Forelimb muscle (tissue), 1 donor: ENCODE data around the gene NOTCH1. TPM values are rescaled to one million over a fixed set of nuclear protein-coding genes. Genes with fewer than 3 reads are reported as not detected.

Experiments used
- DNase-seq: peaks from one replicate; pipeline ENCODE4 v3.0.0-alpha.2; 2013; ENCODE audit warnings: low read depth
- polyA plus RNA-seq: library from polyadenylated mRNA; unstranded; fragments of 120-200 nt; gene quantifications from one replicate; pipeline ENCODE4 v1.2.1, GENCODE V29; 2013; ENCODE audit not compliant: insufficient read length

NOTCH1 gene
- polyA plus RNA-seq, 1 donor, result 24.8 TPM

DNA sequence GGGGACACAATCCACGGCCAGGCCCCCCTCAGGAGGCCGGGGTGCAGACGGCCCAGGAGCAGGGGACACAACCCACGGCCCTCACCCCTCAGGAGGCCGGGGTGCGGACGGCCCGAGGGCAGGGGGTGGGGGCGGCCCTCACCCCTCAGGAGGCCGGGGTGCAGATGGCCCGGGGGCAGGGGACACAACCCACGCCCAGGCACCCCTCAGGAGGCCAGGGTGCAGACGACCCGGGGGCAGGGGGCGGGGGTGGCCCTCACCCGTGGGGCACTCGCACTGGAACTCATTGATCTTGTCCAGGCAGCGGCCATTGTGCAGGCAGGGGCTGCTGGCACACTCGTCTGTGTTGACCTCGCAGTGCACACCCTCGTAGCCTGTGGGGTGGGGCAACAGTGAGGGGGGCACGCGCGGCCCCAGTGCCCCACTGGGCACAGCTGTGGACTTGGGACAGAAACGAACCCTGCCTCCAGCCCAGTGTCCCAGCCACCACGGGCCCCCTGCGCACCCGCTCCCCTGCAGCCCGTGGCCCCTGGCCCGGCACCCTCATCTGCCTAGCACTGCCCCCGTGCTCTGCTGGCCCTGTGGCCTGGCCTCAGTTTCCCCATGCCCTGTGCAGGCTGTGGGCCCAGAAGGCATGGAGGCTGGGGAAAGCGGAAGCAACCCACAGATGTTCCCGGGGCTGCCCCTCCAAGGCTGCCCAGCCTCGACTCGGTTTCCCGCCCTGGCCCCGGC is 28.7 kb downstream of the NOTCH1 start:
- DNase-seq, result no peak

DNA sequence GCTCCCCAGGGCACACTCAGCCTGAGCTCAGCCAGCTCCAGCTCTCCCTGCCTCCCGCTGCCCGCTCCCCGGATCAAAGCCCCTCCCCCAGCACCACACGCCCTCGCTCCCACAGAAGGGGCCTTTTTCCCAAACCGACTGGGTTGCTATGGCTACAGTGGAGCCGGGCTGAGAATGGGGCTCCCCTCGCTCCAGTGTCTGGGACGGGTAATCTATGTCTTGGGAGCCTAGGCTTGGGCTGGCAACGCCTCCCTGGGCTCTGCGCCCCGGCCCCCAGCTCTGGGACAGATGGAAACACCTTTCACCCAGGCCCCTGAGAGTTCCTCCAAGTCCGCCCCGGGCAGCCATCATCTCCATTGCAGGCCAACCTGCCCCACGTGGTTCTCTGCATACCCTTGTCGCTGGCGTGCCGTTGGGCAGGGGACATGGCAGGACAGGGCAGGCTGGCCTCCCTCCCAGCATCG is 29.6 kb downstream of the NOTCH1 start:
- no peak for DNase-seq

DNA sequence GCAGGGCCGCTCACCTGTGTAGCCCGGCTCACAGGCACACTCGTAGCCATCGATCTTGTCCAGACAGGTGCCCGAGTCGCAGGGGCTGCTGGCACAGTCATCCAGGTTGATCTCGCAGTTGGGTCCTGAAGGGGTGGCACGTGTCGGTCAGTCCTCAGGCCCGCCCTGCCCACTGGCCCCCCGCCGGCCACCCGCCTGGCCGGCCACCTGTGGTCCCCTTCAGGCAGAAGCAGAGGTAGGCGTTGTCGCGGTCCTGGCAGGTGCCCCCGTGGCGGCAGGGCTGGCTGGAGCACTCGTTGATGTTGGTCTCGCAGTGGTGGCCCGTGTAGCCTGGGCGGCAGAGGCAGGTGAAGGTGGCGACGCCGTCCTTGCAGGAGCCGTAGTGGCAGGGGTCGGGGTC is 30.6 kb downstream of the NOTCH1 start:
- DNase-seq, result no peak

DNA sequence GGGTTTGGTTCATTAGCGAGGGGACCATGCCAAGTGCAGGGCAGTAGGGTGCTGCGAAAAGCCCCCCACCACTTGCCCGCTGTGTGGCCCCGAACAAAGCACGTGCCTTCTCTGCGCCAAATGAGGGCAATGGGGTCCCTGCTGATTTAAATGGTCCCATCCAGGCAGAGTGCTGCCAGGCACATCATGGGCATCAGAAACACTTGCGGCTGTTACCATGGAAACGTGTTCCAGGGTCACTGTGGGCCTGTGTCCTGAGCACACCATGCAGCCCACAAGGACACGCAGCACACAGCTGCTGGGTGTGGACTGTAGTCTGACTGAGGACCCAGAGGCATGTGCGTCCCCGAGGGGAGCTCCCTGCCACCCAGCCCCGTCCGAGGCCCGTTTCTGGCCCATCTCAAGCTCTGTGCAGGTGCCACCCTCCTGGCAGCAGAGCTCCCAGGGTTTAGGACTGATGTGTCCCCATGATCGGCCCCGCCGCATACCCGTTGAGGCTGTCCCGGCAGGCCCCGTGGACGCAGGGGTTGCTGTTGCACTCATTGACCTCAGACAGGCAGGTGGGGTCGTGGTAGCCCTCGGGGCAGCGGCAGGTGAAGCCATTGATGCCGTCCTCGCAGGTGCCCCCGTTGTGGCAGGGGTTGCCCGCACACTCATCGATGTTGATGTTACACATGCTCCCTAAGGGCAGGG is 31.7 kb downstream of the NOTCH1 start:
- DNase-seq, result no peak

DNA sequence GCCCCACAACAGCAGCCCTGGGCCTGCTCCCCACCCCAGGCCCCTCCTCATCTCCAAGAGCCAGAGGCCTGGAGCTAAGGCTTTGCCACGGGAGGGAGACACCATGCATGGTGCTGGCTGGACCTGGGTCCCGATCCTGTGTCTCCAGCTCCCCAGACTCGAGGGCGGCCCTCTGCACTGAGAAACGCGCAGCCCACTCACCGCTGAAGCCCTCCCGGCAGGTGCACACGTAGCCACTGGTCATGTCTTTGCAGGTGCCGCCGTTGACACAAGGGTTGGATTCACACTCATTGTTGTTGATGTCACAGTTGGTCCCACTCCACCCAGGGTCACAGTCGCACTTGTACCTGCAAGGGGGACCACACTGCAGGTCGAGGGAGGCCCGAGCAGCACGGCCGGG is 32.7 kb downstream of the NOTCH1 start:
- DNase-seq, result no peak

DNA sequence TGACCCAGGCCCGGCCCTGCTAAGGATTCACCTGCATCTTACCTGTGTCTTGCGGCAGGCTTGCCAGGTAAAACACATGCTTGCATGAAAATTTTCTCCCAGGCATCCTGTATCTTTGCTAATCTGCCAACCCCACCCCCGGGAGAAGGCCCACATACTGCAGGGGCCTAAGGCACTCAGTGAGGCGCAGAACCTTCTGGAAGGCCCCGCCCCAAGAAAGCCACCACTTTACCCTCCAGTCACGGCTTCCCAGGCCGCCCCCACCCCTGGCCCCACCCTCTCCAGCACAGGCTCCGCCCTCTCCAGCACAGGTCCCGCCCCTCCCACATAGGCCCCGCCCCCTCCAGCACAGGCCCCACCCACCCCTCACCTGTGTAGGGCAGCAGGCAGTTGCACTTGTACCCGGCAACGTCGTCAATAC is 33.2 kb downstream of the NOTCH1 start:
- DNase-seq, result no peak

DNA sequence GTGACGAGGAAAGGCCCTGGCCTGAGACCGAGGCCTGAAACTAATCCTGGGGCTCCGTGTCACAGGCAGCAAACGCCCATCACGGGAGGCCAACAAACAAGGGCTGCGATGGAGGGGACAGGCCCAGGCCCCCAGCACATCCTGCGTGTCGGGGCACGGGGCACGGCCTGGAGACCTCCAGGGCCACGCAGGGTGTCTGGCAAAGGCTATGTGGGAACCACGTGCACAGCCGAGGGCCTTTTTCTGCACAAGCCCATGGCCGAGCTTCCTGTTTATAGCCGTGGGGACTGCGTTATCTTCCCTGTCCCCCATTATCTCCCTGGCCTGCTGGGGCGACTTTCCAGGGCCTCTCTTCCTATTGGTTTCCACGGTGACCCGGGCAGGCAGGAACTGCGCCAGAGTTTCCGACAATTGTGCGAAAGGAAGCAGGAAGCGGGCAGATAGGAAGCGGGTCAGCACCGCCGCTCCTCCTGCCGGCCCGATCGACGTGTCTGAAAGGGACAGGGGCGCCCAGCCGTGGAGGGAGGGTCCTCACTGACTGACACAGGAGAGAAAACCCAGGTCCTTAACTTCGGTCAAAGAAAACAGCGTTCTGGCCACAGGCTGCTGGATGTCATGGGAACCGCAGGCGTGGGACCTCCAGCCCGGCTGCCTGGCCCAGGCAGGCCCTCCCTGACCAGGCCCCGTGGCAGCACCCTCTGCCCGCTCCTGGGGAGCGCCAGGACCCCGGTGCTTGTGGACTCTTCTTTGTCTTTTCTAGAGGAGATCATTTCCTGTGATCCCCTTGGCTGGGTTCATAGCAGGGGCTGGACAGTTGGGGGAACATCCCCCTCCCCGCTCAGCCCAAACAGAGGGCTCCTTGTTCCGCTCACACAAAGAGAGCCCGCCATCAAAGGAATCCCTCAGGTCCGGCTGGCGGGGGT is 33.9 kb downstream of the NOTCH1 start:
- DNase-seq, result no peak

DNA sequence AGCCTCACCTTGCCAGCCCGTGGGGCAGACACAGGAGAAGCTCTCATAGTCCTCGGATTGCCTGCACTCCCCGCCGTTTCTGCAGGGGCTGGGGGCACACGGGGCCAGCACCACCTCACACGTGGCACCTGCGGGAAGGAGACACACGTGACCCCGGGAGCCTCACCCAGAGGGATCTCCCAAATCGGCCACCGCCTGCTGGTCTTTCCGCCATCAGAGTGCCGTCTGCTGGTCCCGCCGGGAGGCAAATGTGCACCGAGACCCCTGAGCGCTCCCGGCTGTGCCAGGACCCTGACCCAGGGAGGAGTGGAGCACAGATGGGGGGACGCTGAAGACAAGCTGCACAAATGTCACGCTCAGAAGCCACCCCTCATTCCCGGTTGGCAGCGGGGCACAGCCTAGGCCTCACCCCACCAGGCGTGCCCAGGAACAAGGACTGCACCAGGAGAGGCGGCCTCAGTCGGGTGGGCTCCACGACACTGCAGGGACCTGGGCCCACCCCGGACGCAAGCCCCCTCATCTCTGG is 34.6 kb downstream of the NOTCH1 start:
- no peak for DNase-seq

DNA sequence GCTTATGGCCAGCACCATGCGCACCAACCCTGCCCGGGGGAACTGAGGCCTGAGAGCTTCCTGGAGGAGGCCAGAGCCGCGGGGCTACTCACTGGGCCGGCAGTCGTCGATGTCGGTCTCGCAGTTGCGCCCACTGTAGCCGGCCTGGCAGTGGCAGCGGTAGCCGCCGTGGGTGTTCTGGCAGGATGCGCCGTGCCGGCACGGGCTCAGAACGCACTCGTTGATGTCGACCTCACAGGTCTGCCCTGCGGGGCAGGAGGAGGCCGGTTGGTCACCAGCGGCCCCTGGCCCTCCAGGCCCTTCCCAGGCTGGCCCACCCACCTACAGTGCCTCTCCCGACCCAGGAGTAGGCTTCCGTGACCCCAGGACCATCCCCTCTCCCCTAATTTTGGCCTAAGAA is 35.3 kb downstream of the NOTCH1 start:
- DNase-seq, result no peak

DNA sequence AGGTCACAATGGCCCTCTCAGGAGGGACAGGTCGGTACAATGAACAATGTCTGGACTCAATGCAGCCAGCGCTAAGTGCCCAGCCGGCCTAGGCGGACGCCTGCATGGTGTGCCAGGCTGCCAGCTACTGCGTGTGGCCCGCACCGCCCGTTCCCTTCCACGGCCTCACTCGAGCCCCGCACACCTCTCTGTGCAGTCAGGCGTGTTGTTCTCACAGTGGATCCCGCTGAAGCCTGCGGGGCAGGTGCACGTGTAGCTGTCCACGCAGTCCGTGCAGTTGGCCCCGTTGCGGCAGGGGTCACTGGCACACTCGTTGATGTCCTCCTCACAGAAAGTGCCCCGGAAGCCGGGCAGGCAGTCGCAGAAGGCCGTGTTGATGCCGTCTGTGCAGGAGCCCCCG is 36.3 kb downstream of the NOTCH1 start:
- DNase-seq, result no peak

DNA sequence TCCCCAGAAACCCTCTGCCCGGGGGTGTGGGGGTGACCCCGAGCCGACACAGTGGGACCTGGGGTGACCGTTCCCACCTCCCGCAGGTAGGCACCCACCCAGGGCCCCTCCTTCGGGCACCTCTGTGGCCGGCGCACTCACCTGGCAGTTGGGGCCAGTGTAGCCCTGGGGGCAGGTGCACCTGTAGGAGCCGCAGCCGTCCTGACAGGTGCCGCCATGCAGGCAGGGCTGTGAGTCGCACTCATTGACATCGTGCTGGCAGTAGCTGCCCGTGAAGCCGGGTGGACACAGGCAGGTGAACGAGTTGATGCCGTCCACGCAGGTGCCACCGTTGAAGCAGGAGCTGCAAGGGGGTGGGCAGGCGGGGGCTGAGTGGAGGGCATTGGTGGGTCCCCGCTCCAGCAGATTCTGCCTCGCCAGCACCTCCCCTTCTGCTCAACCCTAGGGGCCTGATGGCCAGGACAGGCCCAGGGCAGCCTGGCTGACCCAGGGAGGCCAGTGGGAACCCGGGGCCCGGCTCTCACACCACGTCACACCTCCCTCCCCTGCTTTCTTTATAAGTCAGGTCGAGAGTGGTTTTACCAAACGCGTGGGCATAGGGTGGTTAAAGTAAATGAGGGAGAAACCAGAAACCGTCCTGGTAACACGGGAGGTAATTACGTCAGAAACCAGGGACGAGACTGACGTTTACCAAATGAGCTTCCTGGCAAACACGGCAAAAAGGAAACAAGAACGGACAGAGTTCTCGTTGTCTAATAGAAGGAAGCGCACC is 36.9 kb downstream of the NOTCH1 start:
- no peak for DNase-seq

DNA sequence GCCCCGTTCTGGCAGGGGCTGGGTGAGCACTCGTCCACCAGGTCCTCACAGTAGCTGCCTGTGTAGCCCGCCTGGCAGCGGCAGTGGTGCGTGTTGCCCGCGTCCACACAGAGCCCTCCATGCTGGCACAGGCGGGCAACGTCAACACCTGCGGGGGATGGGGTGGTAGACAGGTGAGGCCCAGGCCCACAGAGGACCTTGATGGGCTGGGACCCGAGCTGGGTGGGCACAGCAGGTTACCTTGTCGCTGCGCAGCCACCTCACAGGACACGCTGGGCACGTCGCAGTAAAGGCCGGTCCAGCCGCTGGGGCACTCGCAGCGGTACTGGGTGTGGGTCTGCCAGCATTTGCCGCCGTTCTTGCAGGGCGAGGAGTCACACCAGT is 37.9 kb downstream of the NOTCH1 start:
- DNase-seq, result no peak

DNA sequence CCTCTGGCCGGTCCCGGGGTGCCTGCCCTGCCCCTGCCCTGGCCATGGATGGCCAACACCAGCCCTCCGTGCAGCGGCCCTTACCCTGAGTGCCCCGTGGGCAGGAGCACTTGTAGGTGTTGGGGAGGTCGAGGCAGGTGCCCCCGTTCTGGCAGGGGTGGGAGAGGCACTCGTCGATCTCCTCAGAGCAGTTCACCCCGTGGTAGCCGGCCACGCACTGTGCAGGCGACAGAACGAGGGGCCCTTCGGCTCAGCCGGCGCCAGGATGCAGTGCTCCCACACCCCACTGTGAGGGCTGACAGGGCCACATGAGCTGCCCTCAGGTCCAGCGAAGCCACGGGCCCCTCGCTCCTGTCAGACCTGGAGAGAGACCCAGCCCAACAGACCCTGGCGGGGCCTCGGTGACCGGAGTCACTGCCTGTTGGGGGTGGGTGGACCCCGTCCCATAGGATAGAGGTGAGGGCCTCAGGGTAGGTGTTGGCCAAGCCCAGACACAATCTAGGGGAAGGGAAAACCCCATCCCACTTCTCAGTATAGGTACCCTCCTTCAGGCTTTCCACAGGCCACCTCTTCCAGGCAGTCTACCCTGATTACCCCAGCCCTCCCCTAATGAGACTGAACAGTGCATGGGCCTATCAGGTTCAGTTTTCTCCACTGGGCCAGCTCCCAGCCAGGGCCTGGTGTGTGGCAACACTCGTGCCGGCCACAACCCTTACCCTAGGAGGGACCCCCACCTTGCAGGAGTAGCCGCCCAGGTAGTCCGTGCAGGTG is 38.4 kb downstream of the NOTCH1 start:
- DNase-seq, result no peak

DNA sequence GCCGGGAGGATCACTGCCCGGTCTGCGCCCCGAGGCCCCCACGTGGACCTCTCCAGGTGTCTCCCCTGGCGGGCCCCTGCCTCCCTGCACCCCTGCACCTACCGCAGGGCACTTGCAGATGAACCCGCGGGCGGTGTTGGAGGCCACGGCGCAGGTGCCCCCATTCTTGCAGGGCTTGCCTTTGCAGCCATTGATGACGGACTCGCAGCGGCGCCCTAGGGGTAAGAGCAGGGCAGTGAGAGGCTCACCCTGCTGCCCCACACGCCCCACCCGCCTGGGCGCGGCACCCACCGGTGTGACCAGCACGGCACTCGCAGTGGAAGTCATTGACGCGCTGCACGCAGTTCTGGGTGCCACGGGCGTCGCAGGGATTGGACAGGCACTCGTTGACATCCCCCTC is 39.4 kb downstream of the NOTCH1 start:
- no peak for DNase-seq

DNA sequence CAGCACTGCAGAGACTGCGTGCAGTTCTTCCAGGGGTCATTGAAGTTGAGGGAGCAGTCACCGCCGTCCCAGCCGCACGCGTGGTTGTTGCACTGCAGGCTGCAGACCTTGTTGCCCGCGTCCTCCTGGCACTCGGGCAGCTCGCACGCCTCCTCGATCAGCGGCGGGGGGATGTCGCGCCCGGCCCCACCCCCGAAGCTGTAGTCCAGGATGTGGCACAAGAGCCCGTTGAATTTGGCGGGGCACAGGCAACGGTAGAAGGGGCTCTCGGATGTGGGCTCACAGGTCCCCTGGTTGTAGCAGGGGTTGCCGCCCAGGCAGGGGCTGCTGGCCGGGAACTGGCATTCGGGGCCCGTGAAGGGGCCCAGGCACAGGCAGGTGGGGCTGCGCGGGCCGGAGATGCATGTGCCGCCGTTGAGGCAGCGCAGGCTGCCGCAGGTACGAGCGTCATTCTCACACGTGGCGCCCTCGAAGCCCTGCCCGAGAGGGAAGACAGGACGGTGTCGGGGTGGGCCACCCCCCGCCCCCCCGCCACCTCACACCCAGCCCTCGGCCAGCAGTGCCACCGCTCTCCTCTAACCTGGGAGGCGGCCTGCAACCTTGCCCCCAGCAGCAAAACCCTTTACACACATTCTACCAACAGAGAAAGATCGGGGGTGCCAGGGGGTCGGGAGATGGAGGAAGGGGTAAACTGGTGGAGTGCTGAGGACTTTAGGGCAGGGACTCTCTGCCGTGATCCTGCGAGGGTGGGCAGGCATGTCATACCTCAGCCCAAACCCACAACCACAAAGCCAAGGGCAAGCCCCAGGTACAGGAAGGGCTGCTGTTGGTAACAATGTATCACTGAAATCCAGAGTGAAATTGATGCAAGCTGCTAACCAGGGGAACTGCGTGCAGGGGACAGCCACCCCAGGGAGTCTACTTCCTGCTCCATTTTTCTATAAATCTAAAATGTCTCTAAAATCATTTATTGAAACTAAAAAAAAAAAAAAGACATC is 40.1 kb downstream of the NOTCH1 start:
- no peak for DNase-seq

DNA sequence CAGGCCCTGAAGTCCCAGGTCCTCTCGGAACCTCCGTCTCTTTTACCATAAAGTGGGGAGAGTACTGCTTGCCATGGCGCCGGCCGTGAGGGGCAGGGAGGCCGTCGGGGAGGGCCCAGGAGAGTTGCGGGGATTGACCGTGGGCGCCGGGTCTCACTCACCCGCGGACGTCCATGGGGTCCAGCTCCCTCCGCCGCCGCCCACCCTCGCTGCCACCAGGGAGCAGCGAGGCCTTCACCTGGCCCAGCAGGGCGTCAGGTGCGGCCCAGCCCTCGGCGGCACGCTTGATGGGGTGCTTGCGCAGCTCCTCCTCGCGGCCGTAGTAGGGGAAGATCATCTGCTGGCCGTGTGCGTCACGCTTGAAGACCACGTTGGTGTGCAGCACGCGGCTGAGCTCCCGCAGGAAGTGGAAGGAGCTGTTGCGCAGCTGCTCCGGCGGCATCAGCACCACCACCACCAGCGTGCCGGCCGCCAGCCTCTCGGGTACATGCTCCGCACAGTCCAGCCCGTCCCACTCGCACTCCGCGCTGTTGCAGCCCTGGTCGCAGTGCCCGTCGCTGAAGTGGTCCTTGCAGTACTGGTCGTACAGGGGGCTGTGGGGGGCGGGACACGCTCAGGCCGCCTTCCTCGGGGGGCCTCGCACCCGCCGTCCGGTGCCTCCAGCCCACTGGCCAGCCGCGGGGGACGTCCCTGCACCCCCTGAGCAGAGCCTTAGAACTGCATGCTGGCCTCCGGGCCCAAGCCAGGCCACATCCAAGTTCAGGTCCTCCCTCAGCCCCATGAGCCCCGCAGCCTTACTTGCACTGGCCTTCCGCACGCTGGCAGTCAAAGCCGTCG is 41.1 kb downstream of the NOTCH1 start:
- DNase-seq, result no peak

DNA sequence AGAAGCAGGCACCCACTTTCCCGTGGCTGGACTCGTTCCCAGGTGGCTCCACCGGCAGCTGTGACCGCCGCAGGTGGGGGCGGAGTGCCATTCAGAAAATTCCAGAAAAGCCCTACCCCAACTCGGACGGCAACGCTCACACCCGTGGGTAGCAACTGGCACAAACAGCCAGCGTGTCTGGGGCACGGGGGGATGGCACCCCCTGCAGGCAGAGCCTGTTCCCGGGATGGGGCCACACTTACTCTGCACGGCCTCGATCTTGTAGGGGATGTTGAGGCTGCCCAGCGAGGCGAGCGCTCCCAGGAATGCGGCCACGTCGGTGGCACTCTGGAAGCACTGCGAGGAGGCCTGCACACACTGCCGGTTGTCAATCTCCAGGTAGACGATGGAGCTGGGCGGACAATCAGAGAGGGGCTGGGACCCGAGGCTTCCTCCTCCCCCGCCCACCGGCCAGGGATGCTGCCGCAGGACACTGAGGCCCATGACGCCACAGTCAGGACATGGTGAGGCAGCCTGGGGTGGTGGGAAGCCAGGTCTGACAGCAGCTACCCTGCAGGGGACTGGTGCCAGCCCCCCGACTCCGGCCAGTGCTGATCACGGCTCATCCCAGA is 42.8 kb downstream of the NOTCH1 start:
- DNase-seq, result no peak

DNA sequence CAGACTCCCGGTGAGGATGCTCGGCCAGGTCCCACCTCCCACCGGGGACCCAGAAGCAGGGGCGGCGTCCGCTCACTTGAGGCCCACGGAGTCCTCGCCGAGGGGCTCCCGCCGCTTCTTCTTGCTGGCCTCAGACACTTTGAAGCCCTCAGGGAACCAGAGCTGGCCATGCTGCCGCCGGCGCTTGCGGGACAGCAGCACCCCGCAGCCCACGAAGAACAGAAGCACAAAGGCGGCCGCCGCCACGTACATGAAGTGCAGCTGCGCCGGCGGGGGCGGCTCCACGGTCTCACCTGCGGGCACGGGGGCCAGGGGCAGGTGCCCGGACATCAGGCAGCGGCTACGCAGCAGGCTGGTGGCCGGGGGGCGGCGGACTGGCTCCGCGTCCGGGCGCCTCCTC is 43.7 kb downstream of the NOTCH1 start:
- DNase-seq, result no peak
